ENCODE measurements around the gene AMN1.
"Not testable (repeated sequence)": the region's sequence is repeated elsewhere in the genome, so short reads cannot be mapped to it uniquely, and the experiment has no call there.

DNA sequence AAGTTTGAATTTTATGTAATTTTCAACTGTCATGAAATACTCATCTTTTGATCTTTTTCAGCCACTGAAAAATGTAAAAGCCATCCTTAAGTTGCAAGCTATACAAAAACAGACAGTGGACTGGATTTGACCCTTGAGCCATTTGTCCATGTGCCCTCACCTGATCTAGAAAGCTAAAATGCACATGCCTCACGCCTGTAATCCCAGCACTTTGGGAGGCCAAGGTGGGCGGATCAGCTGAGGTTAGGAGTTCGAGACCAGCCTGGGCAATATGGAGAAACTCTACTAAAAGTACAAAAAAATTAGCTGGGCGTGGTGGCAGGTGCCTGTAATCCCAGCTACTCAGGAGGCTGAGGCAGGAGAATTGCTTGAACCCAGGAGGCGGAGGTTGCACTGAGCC, 2.4 kb upstream of the AMN1 start:
- TF ChIP-seq, protein P1, sequence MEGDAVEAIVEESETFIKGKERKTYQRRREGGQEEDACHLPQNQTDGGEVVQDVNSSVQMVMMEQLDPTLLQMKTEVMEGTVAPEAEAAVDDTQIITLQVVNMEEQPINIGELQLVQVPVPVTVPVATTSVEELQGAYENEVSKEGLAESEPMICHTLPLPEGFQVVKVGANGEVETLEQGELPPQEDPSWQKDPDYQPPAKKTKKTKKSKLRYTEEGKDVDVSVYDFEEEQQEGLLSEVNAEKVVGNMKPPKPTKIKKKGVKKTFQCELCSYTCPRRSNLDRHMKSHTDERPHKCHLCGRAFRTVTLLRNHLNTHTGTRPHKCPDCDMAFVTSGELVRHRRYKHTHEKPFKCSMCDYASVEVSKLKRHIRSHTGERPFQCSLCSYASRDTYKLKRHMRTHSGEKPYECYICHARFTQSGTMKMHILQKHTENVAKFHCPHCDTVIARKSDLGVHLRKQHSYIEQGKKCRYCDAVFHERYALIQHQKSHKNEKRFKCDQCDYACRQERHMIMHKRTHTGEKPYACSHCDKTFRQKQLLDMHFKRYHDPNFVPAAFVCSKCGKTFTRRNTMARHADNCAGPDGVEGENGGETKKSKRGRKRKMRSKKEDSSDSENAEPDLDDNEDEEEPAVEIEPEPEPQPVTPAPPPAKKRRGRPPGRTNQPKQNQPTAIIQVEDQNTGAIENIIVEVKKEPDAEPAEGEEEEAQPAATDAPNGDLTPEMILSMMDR (IDR thresholded peaks at IDR 0.05 in 2 of 3, conservative IDR thresholded peaks at IDR 0.05 in 1 of 3; ENCODE audit: borderline replicate concordance in 1 of 3, insufficient read depth in 1 of 3, low read depth in 2 of 3, low read length in 2 of 3) = not testable (repeated sequence)
- TF ChIP-seq YY1 (IDR thresholded peaks at IDR 0.05; ENCODE audit: extremely low read depth, insufficient replicate concordance, low read depth, low read length); POLR2AphosphoS5 (IDR thresholded peaks at IDR 0.05; ENCODE audit: low read depth, low read length); POLR2A (IDR thresholded peaks at IDR 0.05; ENCODE audit: borderline replicate concordance, extremely low read depth, insufficient read depth, insufficient read length); EGR1 (IDR thresholded peaks at IDR 0.05; ENCODE audit: low read depth); EZH2phosphoT487 (IDR thresholded peaks at IDR 0.05; ENCODE audit: borderline replicate concordance); JUND (IDR thresholded peaks at IDR 0.05); SRF (IDR thresholded peaks at IDR 0.05; ENCODE audit: low read depth); RAD21 (IDR thresholded peaks at IDR 0.05; ENCODE audit: low read depth); ZBTB33 (IDR thresholded peaks at IDR 0.05; ENCODE audit: extremely low read depth, insufficient replicate concordance, low read length); CBX3 (IDR thresholded peaks at IDR 0.05; ENCODE audit: low read depth); EZH2 (IDR thresholded peaks at IDR 0.05): not testable (repeated sequence)
- TF ChIP-seq, protein P2, sequence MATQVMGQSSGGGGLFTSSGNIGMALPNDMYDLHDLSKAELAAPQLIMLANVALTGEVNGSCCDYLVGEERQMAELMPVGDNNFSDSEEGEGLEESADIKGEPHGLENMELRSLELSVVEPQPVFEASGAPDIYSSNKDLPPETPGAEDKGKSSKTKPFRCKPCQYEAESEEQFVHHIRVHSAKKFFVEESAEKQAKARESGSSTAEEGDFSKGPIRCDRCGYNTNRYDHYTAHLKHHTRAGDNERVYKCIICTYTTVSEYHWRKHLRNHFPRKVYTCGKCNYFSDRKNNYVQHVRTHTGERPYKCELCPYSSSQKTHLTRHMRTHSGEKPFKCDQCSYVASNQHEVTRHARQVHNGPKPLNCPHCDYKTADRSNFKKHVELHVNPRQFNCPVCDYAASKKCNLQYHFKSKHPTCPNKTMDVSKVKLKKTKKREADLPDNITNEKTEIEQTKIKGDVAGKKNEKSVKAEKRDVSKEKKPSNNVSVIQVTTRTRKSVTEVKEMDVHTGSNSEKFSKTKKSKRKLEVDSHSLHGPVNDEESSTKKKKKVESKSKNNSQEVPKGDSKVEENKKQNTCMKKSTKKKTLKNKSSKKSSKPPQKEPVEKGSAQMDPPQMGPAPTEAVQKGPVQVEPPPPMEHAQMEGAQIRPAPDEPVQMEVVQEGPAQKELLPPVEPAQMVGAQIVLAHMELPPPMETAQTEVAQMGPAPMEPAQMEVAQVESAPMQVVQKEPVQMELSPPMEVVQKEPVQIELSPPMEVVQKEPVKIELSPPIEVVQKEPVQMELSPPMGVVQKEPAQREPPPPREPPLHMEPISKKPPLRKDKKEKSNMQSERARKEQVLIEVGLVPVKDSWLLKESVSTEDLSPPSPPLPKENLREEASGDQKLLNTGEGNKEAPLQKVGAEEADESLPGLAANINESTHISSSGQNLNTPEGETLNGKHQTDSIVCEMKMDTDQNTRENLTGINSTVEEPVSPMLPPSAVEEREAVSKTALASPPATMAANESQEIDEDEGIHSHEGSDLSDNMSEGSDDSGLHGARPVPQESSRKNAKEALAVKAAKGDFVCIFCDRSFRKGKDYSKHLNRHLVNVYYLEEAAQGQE (IDR thresholded peaks at IDR 0.05; ENCODE audit: low read depth) = not testable (repeated sequence)
